ENCODE data around the gene PIGR.

Gene PIGR

DNA sequence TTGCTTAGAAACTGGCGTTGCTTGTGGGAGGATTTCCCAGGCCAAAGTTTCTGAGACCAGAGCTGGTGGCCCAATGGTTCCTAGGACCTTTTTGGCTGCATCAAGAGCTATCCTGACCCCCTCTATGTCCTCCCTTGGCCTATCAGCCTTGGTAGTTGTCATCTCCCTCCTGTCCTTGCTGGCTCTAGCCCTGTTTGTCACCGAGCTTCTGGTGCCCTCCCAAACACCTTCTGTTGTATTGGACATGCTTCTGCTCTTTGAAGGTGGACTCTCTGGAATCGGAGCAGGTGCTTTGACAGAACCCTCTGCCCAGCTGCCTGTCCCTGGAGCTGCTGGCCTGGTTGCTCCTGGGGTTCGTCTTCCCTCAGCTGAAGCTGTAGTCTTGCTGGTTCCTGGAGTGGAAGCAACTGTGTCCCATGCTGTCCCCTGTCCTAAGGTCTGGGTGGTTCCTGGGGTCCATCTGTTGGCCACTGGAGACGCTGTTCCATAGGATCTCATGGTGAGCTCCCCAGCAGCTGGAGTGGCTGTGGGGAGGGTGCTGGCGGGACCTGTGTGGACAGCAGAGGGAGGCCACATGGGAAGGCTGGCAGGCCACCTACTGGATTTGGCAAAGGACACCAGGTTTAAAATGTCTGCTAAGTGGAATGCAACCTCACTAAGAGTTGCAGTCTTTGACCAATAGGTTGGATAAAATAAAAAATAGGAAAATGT, 14.6 kb upstream of the PIGR start:
- DNase-seq: no peak

DNA sequence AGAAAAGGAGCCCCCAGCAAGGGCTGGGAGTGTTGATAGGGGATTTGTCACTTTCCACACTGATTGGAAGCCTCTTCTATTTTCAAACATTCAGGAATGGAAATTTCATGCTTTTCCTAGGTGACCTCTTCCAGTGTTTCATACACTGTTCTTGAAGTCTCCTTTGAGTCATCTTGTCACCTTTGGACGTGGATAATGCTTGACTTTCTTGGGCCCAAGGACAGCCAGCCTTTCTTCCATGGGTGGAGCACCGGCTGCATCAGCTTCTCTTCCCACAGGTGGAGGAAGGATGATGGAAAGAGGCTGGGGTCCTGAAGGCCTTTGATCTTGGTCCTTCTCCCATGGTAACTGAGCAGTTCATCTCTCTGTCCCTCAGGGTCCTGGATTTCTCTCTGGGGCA, 11.9 kb upstream of the PIGR start:
- no peak for DNase-seq

DNA sequence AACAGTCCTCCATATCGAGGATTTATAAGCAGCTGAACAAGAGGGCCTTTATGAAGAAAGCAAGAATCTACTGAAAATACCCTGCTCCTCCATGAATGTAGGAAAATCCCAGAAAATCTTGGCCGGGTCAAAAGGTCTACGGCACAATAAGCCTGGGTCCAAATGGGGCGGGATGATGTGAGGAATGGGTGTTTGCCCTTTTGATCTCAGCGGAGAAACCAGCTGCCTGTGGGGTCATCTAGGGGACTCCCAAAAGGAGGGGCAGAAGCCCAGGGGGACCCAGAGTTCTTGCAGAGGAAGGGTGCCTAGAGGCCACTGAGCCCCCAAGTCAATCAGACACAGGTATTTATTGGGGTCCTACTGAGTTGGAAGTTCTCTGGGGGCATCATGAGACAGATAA, 11.4 kb upstream of the PIGR start:
- no peak for DNase-seq

DNA sequence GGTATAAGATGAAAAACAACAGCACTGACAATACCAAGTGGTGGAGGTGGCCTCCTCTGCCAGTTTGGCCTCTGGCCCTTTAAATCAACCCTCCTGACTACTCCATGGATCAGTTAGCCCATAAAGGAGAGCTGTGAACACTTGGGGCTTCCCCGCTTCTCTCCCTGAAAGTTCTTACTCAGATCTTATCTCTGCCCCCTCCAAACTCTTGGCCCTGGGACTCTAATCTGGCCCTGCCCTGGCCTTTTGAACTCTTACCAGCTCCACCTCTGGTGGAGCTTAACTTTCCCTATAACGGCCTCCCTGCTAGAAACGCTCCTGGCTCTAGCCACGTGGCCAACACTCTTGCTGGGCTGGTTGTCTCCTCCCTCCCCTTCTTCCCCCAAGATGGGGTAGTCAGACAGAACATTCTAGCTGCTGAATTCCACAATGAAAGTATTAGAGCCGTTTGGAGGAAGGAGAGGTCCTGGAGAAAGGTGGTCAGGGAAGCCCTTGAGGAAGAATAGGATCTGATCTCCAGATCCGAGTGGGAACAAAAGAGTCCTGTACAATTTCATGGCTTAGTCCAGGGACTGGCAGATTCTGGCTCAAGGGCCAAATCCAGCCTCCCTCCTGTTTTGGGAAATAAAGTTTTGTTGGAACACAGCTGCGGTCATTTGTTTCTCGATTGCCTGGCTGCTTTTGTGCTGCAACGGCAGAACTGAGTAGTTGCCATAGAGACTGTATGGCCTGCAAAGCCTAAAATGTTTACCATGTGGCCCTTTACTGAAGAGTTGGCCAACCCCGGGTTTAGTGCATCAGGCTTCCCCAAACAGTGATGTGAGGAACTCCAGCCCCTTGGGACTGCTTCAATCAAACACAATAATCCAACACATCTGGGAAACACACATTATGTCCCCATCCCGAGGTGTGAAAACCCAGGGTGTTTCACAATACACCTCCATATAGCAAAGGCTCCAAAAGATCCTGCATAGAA, 9.5 kb upstream of the PIGR start:
- no peak for DNase-seq

DNA sequence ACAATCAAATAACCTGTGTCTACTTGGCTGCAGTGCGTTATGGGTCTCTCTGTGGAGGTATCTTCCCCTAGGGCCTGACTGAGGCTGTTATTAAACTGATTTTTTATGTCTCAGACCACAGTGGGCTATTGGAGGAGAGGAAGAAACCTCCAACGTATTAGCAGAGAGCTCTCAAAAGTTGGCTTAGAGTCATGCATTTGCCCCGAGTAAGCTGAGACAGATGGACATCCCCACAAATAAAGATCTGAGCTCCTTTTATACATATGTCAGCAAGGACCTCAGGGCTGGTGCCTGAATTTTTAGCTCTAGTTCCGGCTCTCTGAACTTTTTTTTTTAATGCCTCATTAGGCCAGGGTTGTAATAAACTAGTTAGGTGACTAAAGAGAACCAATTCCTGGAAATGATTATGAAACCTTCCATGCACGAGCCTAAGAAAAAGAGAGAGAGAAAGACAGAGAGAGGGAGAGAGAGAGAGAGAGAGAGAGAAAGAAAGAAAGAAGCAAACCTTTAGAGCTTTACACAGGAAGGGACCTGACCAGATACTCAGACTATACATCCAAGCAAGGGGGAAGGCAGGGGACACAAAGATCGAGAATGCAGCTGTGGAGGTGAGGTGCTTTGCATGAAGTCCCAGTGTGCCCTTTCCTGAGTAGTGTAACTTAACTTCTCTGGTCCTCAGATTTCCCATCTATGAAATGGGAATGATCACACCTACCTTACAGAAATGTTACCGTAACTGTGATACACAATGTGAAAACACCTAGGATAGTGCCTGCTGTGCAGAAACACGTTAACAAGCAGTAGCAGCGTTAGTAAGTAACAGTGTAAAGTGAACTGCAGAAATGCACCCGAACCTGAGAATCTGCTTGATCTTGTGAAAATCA, 8.4 kb upstream of the PIGR start:
- DNase-seq: no peak

DNA sequence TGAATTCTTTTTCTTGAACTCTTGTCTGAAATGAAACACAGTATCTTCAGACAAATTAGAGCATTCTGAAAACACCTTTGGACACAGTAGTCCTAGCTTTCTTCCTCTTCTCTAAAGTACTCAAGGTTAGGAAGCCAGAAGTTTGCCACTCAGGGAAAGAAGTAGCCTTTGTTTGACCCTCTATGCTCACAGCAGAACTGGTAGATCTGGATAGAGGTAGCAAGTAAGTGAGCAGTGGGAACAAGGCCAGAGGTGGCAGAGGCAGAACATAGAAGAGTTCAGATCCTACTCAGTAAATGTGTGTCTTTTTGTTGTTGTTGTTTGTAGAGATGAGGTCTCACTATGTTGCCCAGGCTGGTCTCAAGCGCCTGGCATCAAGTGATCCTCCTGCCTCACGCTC, 7.4 kb upstream of the PIGR start:
- DNase-seq: no peak

DNA sequence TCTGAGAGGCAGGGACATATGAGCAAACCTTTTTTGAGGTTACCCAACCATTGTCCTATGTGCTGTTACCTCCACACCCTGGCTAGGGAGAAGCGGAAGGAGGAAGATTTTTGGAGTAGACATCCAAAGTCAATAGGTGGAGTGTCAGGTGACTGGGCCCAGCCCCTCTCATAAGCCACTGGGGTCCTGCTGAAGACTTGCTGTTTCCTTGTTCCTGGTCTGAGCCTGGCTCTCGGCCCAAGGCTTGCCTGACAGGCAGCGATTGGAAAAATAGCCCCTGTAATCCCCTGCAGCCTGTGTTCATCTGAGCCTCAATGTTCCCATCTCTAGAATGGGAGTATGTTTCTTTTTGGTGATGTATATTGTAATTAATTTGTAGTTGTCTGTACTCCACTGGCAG, 6.9 kb upstream of the PIGR start:
- DNase-seq: no peak

DNA sequence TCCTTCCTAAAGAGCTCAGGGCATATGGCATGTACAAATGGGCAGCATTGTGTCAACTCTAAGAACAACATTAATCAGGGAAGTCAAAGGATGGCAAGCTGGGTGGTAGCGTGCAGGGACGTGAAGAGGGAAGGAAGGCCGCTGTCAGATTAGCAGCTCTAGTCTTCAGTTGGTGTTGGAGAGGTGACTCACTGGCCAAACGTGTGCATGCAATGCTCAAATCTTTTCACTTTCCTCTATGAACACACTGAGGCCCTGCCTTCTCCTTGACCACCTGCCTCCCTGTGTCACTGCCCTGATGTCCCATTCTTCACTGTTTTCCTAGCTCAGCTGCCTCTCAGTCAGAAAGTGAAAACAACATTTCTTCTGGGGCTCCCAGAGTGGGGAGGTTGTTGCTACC, 5.9 kb upstream of the PIGR start:
- DNase-seq: no peak

DNA sequence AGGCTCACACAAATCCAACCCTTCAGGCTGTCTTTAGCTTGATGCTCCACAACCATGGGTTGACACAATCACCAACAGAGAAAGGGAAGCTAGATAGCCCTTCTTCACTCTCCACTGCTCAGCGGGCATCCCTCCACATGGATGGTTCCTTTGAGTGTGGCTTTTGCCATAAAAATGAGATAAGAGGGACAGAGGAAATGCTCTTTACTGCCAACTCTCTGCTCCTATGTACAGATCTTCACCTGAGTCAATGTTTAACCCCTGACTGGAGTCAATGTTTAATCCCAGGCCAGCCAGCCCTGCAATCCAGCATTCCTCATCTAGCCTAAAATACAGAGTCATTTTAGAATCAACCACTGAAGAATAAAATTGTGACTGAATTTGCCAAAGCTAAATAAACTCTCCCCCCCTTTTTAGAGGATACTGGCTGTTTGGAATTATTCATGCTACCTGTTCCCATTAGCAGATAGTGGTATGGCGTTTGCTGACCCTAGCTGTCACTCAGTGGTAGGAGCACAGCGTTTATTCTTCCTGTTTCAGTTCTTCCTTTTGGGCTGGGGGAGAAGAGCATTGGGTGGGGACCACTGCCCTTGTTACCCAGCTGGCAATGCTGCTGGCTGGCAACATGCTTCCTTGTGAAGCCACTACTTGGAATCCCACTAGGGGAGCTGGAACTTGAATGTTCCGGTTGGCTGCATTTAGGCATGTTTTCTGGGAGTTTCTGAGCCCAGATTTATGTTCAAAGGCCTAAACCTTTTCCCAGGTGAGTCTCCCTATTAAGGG, 5.2 kb upstream of the PIGR start:
- no peak for DNase-seq

DNA sequence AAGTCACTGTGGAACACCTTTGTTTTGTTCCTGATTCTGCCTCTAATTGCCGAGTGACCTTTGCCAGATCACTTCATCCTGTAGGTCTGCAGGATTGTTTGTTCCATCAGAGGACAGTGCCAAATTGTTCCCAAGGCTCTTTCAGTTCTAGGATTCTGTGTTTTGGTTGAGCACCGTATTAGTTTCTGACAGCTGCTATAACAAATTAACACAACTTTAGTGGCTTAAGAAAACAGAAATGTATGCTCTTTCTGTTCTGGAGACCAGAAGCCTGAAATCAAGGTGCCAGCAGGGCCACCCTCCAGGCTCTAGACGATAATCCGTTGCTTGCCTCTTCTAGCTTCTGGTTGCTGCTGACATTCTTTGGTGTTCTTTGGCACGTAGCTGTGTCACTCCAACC, 3.4 kb upstream of the PIGR start:
- no peak for DNase-seq

DNA sequence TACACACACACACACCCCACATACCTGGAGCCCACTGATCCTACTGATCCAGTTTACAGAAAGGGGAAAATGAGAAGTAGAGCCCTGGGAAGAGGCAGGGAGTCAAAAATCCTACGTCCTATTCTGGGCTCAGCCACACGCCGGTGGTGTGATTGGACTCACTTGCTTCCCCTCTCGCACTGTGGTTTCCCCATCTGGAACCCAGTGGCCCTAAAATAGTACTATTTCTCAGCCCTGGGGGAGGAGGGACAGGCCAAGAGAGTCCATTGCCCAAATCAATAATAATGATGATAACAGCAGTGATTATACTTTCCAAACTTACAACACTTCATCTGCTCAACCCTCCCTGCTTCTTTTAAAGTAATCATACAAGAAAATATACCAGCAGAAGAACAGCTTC, 2.9 kb upstream of the PIGR start:
- DNase-seq: no peak

DNA sequence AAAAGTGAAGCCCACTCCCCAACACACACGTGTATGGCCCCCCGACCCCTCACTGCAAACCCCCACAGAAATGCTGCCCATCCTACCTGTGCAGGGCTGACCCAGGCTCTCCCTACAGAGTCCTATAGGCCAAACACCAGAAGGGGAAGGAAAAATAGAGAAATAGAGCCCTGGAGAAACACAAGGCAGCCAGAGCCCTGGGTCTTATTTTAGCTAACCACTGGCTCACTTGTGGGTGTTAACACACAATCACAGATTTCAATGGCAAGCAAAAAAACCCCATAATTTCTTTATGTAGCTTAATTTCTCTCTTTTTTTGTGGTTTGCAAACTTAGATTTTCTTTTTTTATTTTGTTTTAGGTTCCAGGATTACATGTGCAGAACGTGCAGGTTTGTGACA, 989 bp upstream of the PIGR start:
- DNase-seq: no peak

DNA sequence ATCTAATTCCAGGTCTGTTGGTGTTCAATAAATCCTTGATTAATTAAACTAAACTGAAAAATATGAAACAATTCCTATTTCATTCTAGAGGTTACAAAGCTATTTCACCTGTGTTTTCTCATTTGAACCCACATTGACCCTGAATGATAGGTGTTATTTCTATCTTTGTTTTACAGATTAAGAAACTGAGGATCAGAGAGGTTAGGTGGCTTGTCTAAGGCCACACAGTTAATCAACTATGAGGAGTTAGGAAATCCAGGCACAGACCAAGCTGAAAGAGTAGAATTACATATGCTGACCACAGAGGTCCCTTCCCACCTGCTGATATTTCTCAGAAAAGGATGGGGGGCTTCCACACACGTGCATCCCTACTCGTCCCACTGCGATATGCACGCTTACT, 487 bp downstream of the PIGR start:
- DNase-seq: no peak

DNA sequence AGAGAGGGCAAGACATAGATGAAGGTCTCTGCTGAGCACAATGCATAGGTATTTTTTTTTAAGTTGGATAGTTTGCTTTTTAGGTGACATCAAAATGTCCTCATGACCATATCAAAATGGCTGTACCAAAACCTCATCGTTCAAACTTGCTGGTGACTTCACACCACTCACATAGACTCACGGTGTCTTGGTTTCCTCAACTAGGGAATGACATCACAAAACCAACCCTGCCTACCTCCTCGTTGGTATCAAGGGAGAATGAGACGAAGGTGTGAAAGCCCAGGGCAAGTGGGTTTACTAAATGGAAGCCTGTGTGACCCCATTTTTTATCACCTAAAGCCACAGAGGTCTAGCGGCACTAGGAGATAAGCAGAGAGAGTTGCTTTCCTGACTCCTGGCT, 1.6 kb downstream of the PIGR start:
- no peak for DNase-seq

DNA sequence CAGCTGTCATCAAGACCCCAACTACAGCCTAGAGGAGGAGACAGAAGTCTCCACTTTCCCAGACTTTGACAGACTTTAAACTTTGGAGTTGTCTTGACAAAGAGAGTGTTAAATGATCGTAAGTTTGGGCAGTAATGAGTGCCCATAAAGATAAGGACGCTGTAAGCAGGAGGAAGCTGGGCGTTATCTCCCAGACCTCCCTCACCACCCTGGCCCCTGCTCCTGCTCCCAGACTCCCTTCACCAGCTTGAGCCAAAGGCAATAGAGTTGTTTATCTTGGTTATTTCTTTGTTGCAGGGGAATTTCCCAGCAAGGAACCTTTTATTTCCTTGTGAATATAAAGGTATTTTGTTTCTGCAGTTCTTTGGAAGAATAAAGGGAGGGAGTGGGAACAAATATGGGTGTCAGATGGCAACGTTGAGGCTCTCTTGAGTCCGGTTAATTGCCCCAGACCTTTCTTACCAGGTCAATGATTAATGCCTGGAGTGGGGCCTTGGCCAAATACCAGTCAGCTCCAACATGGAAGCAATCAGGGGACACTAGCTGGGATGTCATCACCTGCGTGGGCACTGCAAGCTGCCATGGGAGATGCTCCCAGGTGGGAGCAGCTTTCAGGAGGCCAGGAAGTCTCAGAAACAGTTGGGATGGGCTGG, 4.4 kb downstream of the PIGR start:
- no peak for DNase-seq

DNA sequence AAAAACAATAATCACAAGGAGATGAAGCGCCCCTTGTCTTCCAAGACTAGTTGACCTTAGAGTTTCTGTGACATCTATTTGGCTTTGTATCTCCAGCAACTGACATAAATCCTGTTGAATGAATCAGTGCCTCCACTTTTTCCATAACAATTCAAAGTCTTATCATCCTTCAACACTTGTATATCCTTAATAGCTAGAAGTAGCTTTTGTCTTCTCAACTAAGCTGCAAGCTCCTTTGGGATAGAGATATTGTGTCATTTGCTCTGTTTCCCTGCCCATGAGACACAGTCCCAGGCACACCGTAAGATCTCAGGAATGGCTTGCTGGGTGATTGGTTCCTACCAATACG, 5.7 kb downstream of the PIGR start:
- DNase-seq: no peak

DNA sequence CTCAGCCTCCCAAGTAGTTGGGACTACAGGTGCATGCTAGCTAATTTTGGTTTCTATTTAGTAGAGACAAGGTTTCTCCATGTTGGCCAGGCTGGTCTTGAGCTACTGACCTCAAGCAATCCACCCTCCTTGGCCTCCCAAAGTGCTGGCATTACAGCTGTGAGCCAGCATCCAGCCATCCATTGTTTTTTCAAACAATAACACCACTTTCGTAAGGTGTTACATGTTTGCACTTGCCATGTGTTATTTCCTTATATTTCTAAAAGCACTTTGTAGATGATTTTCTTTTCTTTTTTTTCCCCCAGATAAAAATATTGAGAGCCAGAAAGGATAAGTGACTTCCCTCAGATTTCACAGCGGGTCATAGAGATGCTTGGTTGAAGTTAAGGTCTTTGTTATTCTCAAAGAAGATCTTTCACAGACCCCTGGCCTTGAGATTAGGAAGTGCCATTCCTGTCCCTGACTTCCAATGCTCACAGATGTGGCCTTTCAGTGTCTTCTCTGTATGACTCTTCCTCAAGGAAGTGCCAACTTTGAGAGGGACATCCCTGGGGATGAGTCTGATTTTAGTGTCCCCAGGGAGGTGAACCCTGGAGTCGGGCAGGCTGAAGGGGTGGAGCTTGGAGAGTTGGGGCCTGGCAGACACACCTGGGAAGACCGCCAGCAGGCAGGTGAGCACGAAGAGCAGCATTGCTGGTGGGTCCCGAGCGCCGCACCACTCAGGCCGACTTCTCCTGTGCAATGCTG, 6.3 kb downstream of the PIGR start:
- DNase-seq: no peak

DNA sequence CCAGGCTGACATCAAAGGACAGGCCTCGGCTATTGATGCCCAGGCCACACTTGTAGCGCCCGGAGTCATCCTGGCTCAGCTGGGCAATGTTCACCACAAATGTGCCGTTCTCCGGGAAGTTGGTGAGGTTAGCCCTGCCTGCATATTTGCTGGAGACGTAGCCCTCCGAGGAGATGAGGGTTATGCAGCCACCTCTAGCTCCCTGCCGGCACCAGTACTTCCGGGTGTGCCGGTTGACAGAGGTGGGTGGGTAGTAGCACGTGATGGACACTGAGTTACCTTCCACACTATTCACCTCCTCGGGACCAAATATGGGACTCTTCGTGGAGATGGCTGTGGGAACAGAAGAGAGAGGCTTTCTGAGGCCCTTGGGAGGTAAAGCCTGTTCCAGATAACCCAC, 7.1 kb downstream of the PIGR start:
- no peak for DNase-seq

DNA sequence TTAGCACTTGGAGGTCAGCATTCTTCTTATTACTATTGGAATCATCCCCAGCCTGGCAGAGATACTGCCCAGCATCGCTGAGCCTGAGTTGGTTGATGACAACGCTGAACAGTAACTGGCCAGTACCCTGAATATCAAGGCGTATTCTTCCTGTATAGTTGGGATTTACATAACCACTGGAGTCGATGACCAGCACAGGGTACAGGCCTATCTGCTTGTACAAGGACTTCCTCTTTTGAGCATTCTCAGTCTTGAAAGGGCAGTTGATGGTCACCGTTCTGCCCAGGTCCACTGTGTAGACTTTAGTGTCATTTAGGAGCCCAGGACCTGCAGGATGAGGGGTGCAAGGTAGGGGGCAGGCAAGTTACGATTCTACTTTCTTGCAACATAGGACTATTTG, 8.8 kb downstream of the PIGR start:
- no peak for DNase-seq

DNA sequence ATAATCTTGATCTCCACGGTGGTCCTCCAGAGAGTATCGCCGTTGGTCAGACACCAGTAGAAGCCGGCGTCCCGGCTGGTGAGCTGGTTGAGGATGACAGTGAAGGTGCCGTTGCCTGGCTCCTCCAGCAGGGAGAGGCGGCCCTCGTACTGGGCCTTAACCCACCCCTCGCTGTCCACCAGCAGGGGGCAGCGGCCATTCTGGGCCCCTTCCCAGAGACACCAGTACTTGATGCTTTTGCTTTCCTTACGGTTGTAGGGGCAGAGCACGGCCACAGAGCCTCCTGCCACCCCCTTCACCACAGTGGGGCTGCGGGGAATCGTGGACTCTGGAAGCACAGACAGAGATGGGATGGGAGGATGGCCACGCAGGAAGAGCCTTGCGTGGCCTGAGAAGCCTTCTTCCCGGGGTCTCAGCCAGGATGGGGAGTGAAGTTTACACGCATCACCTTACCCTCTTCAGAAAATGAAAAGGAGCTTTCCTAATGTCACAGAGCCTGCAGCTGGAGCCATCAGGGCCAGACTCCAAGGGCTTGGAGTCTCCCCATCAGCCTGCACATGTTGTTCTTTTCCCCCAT, 10.7 kb downstream of the PIGR start:
- peak; percentile 24 for DNase-seq

DNA sequence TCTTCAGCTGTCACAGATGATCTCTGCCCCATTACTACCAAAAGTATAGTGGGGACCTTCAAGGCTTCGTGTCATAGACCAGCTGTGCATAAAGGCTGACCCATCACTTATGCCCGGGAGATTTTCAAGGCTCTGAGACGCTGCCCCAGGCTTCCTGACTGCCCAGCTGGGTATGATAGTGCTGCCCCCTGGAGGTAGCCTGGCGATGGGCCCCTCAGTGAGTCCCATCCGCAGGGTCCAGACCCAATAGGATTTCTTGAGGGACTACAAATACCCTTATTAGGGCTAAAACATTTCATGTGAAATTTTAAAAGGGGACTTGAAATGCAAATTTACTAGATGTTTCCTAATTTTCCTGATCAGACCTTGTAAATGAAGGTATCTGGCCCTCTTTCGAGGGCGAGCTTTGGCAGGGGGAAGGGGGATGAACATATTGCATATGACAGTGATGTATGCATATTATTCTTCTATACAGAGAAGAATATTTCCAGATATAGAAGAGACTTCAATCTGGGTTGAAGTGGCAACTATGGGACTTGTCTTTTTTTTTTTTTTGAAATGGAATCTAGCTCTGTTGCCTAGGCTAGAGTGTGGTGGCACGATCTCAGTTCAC, 12.8 kb downstream of the PIGR start:
- no peak for DNase-seq
